ENCODE measurements around the gene IL31. TPM values are rescaled to one million over a fixed set of nuclear protein-coding genes. Genes with fewer than 3 reads are reported as not detected.

IL31 gene
- total RNA-seq, 1 donor from 2014 or later: not detected

DNA sequence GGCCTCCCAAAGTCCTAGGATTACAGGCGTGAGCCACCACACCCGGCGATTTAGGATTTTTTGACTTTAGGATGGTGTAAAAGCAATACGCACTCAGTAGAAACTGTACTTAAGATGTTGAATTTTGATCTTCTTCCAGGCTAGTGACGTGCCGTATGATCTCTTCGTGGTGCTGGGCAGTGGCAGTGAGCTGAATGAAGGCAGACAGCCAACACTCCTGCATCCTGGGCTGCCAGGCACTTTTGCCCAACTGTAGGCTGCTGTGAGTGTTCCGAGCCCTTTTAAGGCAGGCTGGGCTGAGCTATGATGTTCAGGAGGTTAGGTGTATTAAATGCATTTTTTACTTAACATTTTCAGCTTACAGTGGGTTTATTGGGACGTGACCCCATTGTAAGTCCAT lies 21.3 kb downstream of the IL31 start:
- TF ChIP-seq, protein P1, sequence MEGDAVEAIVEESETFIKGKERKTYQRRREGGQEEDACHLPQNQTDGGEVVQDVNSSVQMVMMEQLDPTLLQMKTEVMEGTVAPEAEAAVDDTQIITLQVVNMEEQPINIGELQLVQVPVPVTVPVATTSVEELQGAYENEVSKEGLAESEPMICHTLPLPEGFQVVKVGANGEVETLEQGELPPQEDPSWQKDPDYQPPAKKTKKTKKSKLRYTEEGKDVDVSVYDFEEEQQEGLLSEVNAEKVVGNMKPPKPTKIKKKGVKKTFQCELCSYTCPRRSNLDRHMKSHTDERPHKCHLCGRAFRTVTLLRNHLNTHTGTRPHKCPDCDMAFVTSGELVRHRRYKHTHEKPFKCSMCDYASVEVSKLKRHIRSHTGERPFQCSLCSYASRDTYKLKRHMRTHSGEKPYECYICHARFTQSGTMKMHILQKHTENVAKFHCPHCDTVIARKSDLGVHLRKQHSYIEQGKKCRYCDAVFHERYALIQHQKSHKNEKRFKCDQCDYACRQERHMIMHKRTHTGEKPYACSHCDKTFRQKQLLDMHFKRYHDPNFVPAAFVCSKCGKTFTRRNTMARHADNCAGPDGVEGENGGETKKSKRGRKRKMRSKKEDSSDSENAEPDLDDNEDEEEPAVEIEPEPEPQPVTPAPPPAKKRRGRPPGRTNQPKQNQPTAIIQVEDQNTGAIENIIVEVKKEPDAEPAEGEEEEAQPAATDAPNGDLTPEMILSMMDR (IDR thresholded peaks at IDR 0.05; ENCODE audit: insufficient read depth, low read length, poor library complexity, severe bottlenecking): no peak
- H3K27me3 ChIP-seq (ENCODE audit: control insufficient read depth, insufficient read depth, low read length): no peaks in the 10 kb centered on the region
- no peak for DNase-seq (ENCODE audit: low read depth)
- no peak overlapping the region for H3K4me3 ChIP-seq (ENCODE audit: low read depth, low read length)
- no peaks in the 10 kb centered on the region for H3K36me3 ChIP-seq (ENCODE audit: control insufficient read depth, insufficient read depth, low read length)

DNA sequence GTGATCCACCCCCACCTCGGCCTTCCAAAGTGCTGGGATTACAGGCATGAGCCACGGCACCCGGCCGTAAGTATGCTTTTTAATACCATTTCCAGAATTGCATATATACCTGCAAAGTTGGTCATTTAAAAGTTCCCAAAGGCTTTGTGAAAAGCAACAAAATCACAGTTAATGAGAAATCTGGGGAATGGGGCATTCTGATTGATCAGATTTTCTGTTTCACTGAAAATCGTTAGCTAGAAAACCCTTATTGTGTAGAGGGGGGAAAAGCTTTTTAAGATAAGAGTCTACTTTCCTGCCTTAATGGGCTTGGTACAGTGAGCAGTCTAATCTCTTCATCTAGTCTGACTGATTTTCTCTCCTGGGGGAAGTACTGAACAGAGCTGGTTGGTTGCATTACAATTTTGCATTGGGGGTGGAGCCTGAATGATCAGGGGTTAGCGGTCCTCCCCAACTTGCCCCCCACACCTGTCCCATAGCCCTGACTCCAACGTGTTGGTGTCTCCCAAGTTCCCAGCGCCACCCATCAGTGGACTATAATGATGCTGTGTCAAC lies 23.8 kb downstream of the IL31 start:
- TF ChIP-seq, protein P1 (IDR thresholded peaks at IDR 0.05; ENCODE audit: insufficient read depth, low read length, poor library complexity, severe bottlenecking): no peak
- no peaks in the 10 kb centered on the region for H3K36me3 ChIP-seq (ENCODE audit: control insufficient read depth, insufficient read depth, low read length)
- no peak for DNase-seq (ENCODE audit: low read depth)
- H3K4me3 ChIP-seq (ENCODE audit: low read depth, low read length): no peak overlapping the region
- H3K27me3 ChIP-seq (ENCODE audit: control insufficient read depth, insufficient read depth, low read length): no peaks in the 10 kb centered on the region

DNA sequence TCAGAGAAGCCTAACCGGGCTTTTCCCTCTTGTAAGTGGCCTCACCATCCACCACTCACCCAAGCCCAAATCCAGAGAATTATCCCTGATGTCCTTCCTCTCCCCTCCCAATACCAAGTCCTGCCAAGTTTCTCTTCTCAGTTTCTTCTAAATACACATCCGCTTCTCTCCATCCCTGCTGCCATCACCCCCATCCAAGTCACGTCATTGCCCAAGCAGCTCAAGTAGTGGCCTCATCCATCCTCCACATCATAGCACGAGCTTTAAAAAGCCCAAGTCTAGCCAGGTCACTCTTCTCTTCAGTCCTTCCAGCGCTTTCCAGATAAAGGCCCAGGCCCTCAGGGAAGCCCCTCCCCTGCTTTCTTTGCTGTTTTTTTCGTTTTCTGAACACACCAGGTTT lies 25.4 kb downstream of the IL31 start:
- no peak overlapping the region for H3K4me3 ChIP-seq (ENCODE audit: low read depth, low read length)

DNA sequence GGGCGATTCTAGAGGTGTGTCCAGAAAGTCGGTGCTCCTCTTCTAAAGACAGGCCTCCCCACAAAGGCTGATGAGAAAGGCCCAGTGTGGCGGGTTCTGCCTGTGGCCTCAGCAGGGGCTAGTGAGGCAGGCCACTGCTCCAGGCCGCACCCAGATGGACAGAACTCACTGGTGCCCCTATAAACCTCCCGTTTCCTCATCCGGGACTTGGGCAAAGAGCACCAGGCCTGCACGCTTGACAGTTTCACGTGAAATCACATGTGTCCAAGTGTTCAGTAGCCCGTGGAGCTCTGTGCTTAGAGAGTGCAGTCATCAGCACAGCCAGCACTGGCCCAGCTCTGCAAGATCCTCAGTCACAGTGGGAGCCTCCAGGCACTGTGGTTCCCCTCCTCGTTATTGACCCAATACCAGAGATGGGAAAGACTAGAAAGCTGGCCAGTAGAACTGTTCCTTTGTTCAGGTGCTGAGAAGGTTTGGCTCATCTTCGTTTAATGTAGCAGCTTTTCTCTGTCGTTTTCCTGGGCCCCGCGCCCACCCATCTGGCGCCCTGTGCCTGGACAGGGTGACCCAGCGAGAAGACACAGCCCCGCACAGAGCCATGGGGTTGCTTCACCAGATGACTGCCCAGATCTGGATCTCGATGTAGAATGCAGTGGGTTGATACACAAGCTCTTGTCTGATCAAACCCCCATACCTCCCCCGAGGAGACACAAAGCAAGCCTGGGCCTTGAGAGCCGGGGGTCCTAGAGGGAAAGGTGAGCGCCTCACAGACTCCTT lies 26.3 kb downstream of the IL31 start:
- no peak overlapping the region for H3K4me3 ChIP-seq (ENCODE audit: low read depth, low read length)
- TF ChIP-seq, protein P1 (IDR thresholded peaks at IDR 0.05; ENCODE audit: insufficient read depth, low read length, poor library complexity, severe bottlenecking): no peak
- DNase-seq (ENCODE audit: low read depth): no peak
- no peaks in the 10 kb centered on the region for H3K27me3 ChIP-seq (ENCODE audit: control insufficient read depth, insufficient read depth, low read length)
- H3K36me3 ChIP-seq (ENCODE audit: control insufficient read depth, insufficient read depth, low read length): peaks cover 1% of the 10 kb centered on the region

More for the DNA sequence above, 25.4 kb downstream of the IL31 start:
- no peak for DNase-seq (ENCODE audit: low read depth)
- Histone ChIP-seq H3K27me3 (ENCODE audit: control insufficient read depth, insufficient read depth, low read length) (no peaks in the 10 kb centered on the region), H3K36me3 (ENCODE audit: control insufficient read depth, insufficient read depth, low read length) (no peaks in the 10 kb centered on the region)
- TF ChIP-seq, protein P1 (IDR thresholded peaks at IDR 0.05; ENCODE audit: insufficient read depth, low read length, poor library complexity, severe bottlenecking): no peak

DNA sequence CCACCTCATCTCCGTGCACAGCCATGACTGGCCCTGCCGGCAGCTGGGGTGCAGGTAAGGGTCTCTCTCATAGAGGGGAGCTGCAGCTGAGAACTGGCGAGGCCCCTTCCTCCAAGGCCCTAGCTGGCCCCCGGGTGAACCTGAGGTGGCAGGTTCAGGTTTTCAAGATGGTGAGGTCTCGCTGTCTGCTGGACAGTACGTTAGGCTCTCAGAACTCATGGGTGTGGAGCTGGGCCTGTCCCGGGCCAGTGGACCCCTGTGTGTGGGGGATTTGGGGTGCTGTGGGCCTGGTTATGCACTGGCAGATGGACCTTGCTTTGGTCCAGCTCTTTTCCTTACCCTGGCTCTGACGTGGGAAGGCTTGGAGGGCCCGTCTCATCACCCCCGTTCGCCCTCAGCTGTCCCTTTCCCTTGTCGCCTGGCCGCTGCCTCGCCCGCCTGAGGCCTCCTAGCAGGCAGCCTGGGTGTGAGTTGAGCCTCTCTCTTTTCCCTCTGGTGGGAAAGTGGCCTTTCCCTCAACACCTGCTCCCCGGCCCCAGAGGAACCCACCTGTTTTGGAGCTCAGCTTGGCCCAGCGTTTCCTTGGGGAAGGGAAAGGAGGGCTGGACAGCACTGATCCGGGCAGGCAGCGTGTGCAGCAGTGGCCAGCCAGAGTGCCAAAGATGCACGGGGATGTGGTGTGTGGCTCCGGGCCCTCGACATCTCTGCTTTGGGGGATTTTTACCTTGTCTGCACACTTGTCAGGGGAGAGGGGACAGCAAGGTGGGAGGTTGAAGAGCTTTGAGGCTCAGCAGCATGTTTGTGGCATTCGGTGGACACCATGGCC lies 28.3 kb downstream of the IL31 start:
- H3K36me3 ChIP-seq (ENCODE audit: control insufficient read depth, insufficient read depth, low read length): peaks cover 6% of the 10 kb centered on the region
- H3K4me3 ChIP-seq (ENCODE audit: low read depth, low read length): no peak overlapping the region
- TF ChIP-seq, protein P1 (IDR thresholded peaks at IDR 0.05; ENCODE audit: insufficient read depth, low read length, poor library complexity, severe bottlenecking): no peak
- no peak for DNase-seq (ENCODE audit: low read depth)
- no peaks in the 10 kb centered on the region for H3K27me3 ChIP-seq (ENCODE audit: control insufficient read depth, insufficient read depth, low read length)

All from kidney epithelial cell (primary cell).